HUES48 (cell line): ENCODE measurements around the gene TBC1D22A.

Source experiments
- H3K27ac ChIP-seq: one replicate; pipeline ENCODE4 v1.7.0; 2013; ENCODE audit warnings: low read depth, low read length, inconsistent platforms
- H3K27me3 ChIP-seq: 2 replicates; pipeline ENCODE4 v1.6.1; 2013; ENCODE audit warnings: mild to moderate bottlenecking, low read length; ENCODE audit not compliant: control insufficient read depth, insufficient read depth
- H3K36me3 ChIP-seq: 2 replicates; pipeline ENCODE4 v1.6.1; 2013; ENCODE audit warnings: low read length; ENCODE audit not compliant: control insufficient read depth, insufficient read depth
- H3K4me1 ChIP-seq: 2 replicates; pipeline ENCODE4 v1.6.1; 2013; ENCODE audit warnings: mild to moderate bottlenecking, low read length; ENCODE audit not compliant: control insufficient read depth, insufficient read depth
- H3K4me3 ChIP-seq: 2 replicates; pipeline ENCODE4 v1.5.1; 2013; ENCODE audit warnings: mild to moderate bottlenecking, low read depth, low read length
- H3K9ac ChIP-seq: 2 replicates; pipeline ENCODE4 v1.6.1; 2013; ENCODE audit warnings: mild to moderate bottlenecking, low read depth, low read length, moderate library complexity
- H3K9me3 ChIP-seq: 2 replicates; pipeline ENCODE4 v1.6.1; 2013; ENCODE audit warnings: low read length; ENCODE audit not compliant: control insufficient read depth, insufficient read depth

Gene TBC1D22A

GRCh38 chr22:46864314-46865051 is 102.0 kb downstream of the TBC1D22A start:
- Histone ChIP-seq H3K27ac (no peak overlapping the region), H3K9me3 (no peaks in the 10 kb centered on the region), H3K27me3 (no peaks in the 10 kb centered on the region), H3K9ac (no peak overlapping the region), H3K36me3 (no peaks in the 10 kb centered on the region), H3K4me3 (no peak overlapping the region), H3K4me1 (peaks cover 6% of the 10 kb centered on the region)

- Histone ChIP-seq H3K36me3 (no peaks in the 10 kb centered on the region), H3K4me1 (peaks cover 6% of the 10 kb centered on the region)
These were observed 102.6 kb downstream of the TBC1D22A start for GRCh38 chr22:46865052-46865434.

GRCh38 chr22:46865642-46866041 is 103.2 kb downstream of the TBC1D22A start:
- no peaks in the 10 kb centered on the region for H3K27me3 ChIP-seq
- no peak overlapping the region for H3K4me3 ChIP-seq
- H3K36me3 ChIP-seq: no peaks in the 10 kb centered on the region; the same call in 1 of the 2 replicates
- no peaks in the 10 kb centered on the region for H3K9me3 ChIP-seq
- H3K4me1 ChIP-seq: peaks cover 6% of the 10 kb centered on the region
- no peak overlapping the region for H3K27ac ChIP-seq
- no peak overlapping the region for H3K9ac ChIP-seq

More at GRCh38 chr22:46865052-46865434, 102.6 kb downstream of the TBC1D22A start:
- Histone ChIP-seq H3K9me3 (no peaks in the 10 kb centered on the region), H3K9ac (no peak overlapping the region), H3K4me3 (no peak overlapping the region), H3K27ac (no peak overlapping the region), H3K27me3 (no peaks in the 10 kb centered on the region)

- peaks cover 9% of the 10 kb centered on the region; the same call in 1 of the 2 replicates for H3K9me3 ChIP-seq
- H3K36me3 ChIP-seq: no peaks in the 10 kb centered on the region; the same call in 1 of the 2 replicates
- H3K4me3 ChIP-seq: no peak overlapping the region
- H3K4me1 ChIP-seq: peaks cover 6% of the 10 kb centered on the region
- peak overlapping the region; percentile 76 for H3K27ac ChIP-seq
- H3K9ac ChIP-seq: no peak overlapping the region
- H3K27me3 ChIP-seq: no peaks in the 10 kb centered on the region
These were observed 104.1 kb downstream of the TBC1D22A start for GRCh38 chr22:46866591-46866990.

DNA sequence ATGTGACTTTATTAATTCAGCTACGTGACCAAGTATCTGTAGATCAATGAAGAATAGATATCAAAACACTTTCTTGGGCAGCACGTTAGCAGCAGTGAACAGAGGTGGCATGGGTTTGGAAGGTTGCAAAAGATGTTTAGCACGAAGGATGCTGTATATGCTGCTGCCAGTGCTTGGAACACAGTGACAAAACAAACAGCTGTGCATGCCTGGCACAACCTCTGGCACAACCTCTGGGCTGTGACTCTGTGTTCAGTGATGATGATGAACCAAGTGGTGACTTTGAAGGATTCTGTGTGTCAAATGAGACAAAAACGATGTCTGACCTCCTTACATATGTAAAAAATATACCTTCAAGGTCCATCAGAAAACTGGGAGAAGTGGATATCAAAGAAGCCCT is 104.7 kb downstream of the TBC1D22A start:
- Histone ChIP-seq H3K4me1 (peaks cover 6% of the 10 kb centered on the region), H3K9me3 (peaks cover 10% of the 10 kb centered on the region; the same call in 1 of the 2 replicates), H3K27ac (peak overlapping the region; percentile 76), H3K27me3 (no peaks in the 10 kb centered on the region), H3K36me3 (no peaks in the 10 kb centered on the region; the same call in 1 of the 2 replicates), H3K4me3 (no peak overlapping the region), H3K9ac (no peak overlapping the region)

DNA sequence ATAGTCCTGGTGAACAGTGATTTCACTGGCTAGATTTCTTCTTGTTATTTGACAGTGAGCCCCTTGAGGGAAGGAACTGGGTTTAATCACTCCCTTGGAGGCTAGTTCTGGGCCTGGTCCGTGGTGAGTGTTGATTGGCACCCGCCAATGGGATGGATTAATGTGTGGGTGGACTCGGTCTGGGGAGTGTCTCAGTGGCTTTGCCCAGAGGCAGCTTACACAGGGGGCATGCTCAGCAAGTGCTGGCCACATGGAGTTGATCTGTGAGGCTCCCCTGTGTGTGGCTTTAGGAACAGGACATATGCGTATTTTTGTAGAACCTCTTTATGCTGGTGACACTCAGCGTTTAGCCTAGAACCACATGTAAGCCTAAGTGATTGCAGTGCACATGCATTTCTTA is 106.9 kb downstream of the TBC1D22A start:
- Histone ChIP-seq H3K4me1 (peaks cover 11% of the 10 kb centered on the region), H3K27me3 (no peaks in the 10 kb centered on the region), H3K27ac (no peak overlapping the region), H3K9me3 (peaks cover 10% of the 10 kb centered on the region; the same call in 1 of the 2 replicates), H3K4me3 (no peak overlapping the region), H3K9ac (no peak overlapping the region), H3K36me3 (no peaks in the 10 kb centered on the region; the same call in 1 of the 2 replicates)

- Histone ChIP-seq H3K27me3 (no peaks in the 10 kb centered on the region), H3K4me1 (peaks cover 11% of the 10 kb centered on the region), H3K9ac (no peak overlapping the region), H3K36me3 (no peaks in the 10 kb centered on the region; the same call in 1 of the 2 replicates), H3K4me3 (no peak overlapping the region), H3K9me3 (peaks cover 10% of the 10 kb centered on the region; the same call in 1 of the 2 replicates), H3K27ac (no peak overlapping the region)
These were observed 107.5 kb downstream of the TBC1D22A start for GRCh38 chr22:46869831-46870441.

DNA sequence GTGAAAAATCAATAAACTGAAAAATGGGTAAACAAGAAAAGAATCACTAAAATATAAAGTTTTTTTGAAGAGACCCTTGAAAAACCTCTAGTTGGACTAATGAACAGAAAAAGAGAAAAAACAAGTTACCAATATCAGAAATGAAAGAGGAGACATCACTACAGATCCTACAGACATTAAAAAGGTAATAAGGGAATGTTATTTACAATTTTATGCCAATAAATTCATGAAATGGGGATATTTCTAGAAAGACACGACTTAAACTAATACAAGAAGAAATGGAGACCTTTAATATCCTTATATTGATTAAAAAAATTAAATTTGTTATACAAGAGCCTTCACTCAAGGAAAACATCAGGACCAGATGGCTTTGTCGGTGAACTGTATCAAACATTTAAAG is 109.4 kb downstream of the TBC1D22A start:
- Histone ChIP-seq H3K9ac (no peak overlapping the region), H3K27ac (no peak overlapping the region), H3K27me3 (no peaks in the 10 kb centered on the region), H3K36me3 (no peaks in the 10 kb centered on the region; the same call in 1 of the 2 replicates), H3K4me1 (peaks cover 5% of the 10 kb centered on the region; the same call in 1 of the 2 replicates), H3K4me3 (no peak overlapping the region), H3K9me3 (peaks cover 10% of the 10 kb centered on the region; the same call in 1 of the 2 replicates)

GRCh38 chr22:46875089-46875488 is 112.6 kb downstream of the TBC1D22A start:
- no peak overlapping the region for H3K27ac ChIP-seq
- no peak overlapping the region for H3K4me3 ChIP-seq
- H3K4me1 ChIP-seq: peaks cover 5% of the 10 kb centered on the region; the same call in 1 of the 2 replicates
- H3K9me3 ChIP-seq: peaks cover 10% of the 10 kb centered on the region; the same call in 1 of the 2 replicates
- H3K36me3 ChIP-seq: no peaks in the 10 kb centered on the region; the same call in 1 of the 2 replicates
- no peaks in the 10 kb centered on the region for H3K27me3 ChIP-seq
- H3K9ac ChIP-seq: no peak overlapping the region

- no peak overlapping the region for H3K9ac ChIP-seq
- no peaks in the 10 kb centered on the region for H3K36me3 ChIP-seq
- no peak overlapping the region for H3K27ac ChIP-seq
- no peak overlapping the region for H3K4me3 ChIP-seq
- H3K4me1 ChIP-seq: peaks cover 5% of the 10 kb centered on the region; the same call in 1 of the 2 replicates
- H3K9me3 ChIP-seq: peaks cover 2% of the 10 kb centered on the region; the same call in 1 of the 2 replicates
- H3K27me3 ChIP-seq: no peaks in the 10 kb centered on the region
These were observed 114.0 kb downstream of the TBC1D22A start for GRCh38 chr22:46876357-46876934.
